Esophagus muscularis mucosa (tissue), 4 donors: ENCODE measurements around the gene ECEL1. TPM values are rescaled to one million over a fixed set of nuclear protein-coding genes. Genes with fewer than 3 reads are reported as not detected.
A peak's percentile ranks its signal among the peaks of the same experiment; 100 is the strongest.

Experiments used
- DNase-seq: peaks from one replicate; pipeline ENCODE4 v3.0.0-alpha.2; 2017; ENCODE audit errors: extremely low spot score
- H3K27ac ChIP-seq, 4 donors: fragments of 200-600 bp; sonication (generic); replicated peaks in 1 of 4; 1 replicate in 3 of 4; 2 replicates in 1 of 4; pipeline ENCODE4 v1.5.1; 2016 to 2019; ENCODE audit warnings: mild to moderate bottlenecking in 1 of 4
- H3K27me3 ChIP-seq, 4 donors: fragments of 200-600 bp; sonication (generic); one replicate each; pipeline versions ENCODE4 v1.5.1 to v1.6.0; 2016 to 2019
- H3K36me3 ChIP-seq, 4 donors: fragments of 200-600 bp; sonication (generic); one replicate each; pipeline ENCODE4 v1.5.1; 2016 to 2019
- H3K4me1 ChIP-seq, 4 donors: fragments of 200-600 bp; sonication (generic); one replicate each; pipeline ENCODE4 v1.5.1; 2016 to 2019
- H3K4me3 ChIP-seq, 4 donors: fragments of 200-600 bp; sonication (generic); 1 replicate in 2 of 4; 2 replicates in 2 of 4; pipeline ENCODE4 v1.5.1; 2016 to 2019; ENCODE audit warnings: mild to moderate bottlenecking in 4 of 4, moderate library complexity in 1 of 4
- H3K9me3 ChIP-seq, 4 donors: fragments of 200-600 bp; sonication (generic); 1 replicate in 3 of 4; 2 replicates in 1 of 4; pipeline ENCODE4 v1.5.1; 2016 to 2019
- EP300 ChIP-seq: sonication (generic); formaldehyde crosslinking; IDR thresholded peaks from one replicate; pipeline ENCODE4 v1.6.1; 2017; ENCODE audit warnings: antibody characterized with exemption
- POLR2A ChIP-seq: fragments of 450-650 bp; IDR thresholded peaks from one replicate; pipeline ENCODE4 v1.6.1; 2017; ENCODE audit warnings: antibody characterized with exemption, moderate library complexity, mild to moderate bottlenecking, low read depth
- POLR2AphosphoS5 ChIP-seq, 2 donors: sonication (generic); formaldehyde crosslinking; IDR thresholded peaks; one replicate each; pipeline ENCODE4 v1.6.1; 2017; ENCODE audit warnings: antibody characterized with exemption in 2 of 2
- whole genome bisulfite sequencing: methylation state at CpG from one replicate; pipeline ENCODE4 v1.1.5; 2018; 5-methylcytosine and 5-hydroxymethylcytosine counted together
- intact Hi-C: fragments of 100-400 bp; cut with DNase I; formaldehyde crosslinking; loops from one replicate; pipeline ENCODE4 v1.15.1; 2023
- total RNA-seq, 4 donors: library from RNA; depleted of rRNA; stranded (reverse); fragments of >200 nt; gene quantifications; one replicate each; pipeline versions ENCODE4 v1.1.0 to v1.2.1, GENCODE V29; 2016
- TF ChIP-seq, protein P1 (sequence below), 3 experiments: fragments of 200-600 bp in 2 of 3; fragments of 450-650 bp in 1 of 3; sonication (generic) in 2 of 3; IDR thresholded peaks; one replicate each; pipeline ENCODE4 v1.5.1; 2017 to 2019; ENCODE audit warnings: antibody characterized with exemption in 3 of 3, mild to moderate bottlenecking in 2 of 3, moderate library complexity in 1 of 3

Gene ECEL1
- total RNA-seq, 4 donors from 2014 or later = 0.66 to 1.6 (median 1.4) TPM; not detected in 1

DNA sequence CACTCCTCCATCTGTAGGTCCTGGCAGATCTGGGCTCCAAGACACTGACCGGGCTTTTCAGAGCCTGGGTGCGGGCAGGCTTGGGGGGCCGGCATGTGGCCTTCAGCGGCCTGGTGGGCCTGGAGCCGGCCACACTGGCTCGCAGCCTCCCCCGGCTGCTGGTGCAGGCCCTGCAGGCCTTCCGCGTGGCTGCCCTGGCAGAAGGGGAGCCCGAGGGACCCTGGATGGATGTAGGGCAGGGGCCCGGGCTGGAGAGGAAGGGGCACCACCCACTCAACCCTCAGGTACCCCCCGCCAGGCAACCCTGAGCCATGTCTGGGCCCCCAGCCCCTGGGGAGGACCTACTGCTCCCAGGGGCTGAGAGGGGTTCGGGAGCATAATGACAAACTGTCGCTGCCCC, 37.6 kb upstream of the ECEL1 start:
- TF ChIP-seq POLR2A (no peak), EP300 (no peak), POLR2AphosphoS5 (IDR thresholded peaks at IDR 0.05) (no peak)
- TF ChIP-seq, protein P1, sequence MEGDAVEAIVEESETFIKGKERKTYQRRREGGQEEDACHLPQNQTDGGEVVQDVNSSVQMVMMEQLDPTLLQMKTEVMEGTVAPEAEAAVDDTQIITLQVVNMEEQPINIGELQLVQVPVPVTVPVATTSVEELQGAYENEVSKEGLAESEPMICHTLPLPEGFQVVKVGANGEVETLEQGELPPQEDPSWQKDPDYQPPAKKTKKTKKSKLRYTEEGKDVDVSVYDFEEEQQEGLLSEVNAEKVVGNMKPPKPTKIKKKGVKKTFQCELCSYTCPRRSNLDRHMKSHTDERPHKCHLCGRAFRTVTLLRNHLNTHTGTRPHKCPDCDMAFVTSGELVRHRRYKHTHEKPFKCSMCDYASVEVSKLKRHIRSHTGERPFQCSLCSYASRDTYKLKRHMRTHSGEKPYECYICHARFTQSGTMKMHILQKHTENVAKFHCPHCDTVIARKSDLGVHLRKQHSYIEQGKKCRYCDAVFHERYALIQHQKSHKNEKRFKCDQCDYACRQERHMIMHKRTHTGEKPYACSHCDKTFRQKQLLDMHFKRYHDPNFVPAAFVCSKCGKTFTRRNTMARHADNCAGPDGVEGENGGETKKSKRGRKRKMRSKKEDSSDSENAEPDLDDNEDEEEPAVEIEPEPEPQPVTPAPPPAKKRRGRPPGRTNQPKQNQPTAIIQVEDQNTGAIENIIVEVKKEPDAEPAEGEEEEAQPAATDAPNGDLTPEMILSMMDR (IDR thresholded peaks at IDR 0.05) = no peak
- intact Hi-C loops = loop anchor here (10.0 kb wide), 1 partner anchor 620 kb away; no protein-coding TSS in a partner anchor
- no peaks in the 10 kb centered on the region for H3K36me3 ChIP-seq
- H3K9me3 ChIP-seq = no peaks in the 10 kb centered on the region
- 60% methylated on average over 1 of the region's 14 CpGs for WGBS
- H3K27me3 ChIP-seq = peaks cover 6 to 70% (median 44%) of the 10 kb centered on the region in 4 donors
- no peak for DNase-seq
- H3K27ac ChIP-seq = no peak overlapping the region
- peaks cover 31 to 43% (median 38%) of the 10 kb centered on the region in 4 donors for H3K4me1 ChIP-seq
- no peak overlapping the region for H3K4me3 ChIP-seq

DNA sequence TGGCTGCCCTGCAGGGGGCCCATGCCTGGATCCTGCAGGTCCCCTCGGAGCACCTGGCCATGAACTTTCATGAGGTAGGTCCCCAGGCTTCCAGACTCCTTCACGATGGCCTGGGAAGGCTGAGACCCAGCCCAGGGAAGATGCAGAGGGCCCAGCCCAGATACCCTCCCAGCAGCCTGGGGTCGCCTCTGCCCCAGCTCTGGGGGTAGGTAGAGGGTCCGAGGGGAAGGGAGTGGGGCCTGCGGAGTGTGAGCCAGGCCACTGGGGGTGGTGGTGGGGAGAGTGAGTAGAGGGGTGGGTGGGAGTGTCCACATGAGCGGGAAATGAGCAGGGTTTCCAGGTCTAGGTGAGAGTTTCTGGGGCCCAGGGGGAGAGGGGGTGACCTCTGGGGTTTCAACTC, 37.1 kb upstream of the ECEL1 start:
- no peak overlapping the region for H3K27ac ChIP-seq
- no peak for DNase-seq
- intact Hi-C loops = loop anchor here (10.0 kb wide), 1 partner anchor 620 kb away; no protein-coding TSS in a partner anchor
- no peak for TF ChIP-seq EP300
- no peak for TF ChIP-seq POLR2AphosphoS5 (IDR thresholded peaks at IDR 0.05)
- TF ChIP-seq, protein P1 (IDR thresholded peaks at IDR 0.05) = no peak
- TF ChIP-seq POLR2A = no peak
- H3K27me3 ChIP-seq = peaks cover 6 to 74% (median 44%) of the 10 kb centered on the region in 4 donors
- no peak overlapping the region for H3K4me3 ChIP-seq
- H3K9me3 ChIP-seq = no peaks in the 10 kb centered on the region
- peaks cover 31 to 43% (median 38%) of the 10 kb centered on the region in 4 donors for H3K4me1 ChIP-seq
- H3K36me3 ChIP-seq = no peaks in the 10 kb centered on the region
- WGBS = 55% methylated on average over 6 of the region's 6 CpGs

DNA sequence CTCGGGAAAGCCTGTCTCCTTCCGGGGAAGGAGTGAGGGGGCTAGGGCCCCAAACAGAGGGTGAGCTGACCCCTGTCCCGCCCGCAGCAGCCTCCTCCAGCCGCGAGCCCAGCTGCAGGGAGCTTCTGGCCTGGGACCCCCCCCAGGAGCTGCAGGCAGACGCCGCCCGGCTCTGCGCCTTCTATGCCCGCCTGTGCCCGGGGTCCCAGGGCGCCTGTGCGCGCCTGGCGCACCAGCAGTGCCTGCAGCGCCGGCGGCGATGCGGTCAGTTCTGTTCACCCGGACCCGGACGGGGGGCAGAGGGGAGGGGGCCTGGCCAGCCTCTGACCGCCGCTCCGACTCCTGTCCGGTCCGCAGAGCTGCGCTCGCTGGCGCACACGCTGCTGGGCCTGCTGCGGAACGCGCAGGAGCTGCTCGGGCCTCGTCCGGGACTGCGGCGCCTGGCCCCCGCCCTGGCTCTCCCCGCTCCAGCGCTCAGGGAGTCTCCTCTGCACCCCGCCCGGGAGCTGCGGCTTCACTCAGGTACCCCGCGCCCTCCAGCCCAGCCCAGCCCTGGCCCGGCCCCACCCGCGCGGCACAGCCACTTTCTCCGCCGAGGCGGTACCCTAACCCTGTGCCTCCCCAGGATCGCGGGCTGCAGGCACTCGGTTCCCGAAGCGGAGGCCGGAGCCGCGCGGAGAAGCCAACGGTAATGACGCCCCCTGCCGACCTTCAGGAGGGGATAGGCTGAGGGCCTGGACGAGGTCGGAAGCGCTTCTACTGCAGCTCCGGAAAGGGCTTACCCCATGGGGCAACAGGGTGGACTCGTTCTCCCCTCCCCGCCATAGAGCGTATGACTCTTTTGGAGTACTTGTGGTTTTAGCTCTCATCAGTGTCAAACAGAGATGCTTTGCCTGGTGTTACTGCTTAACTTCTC, 36.3 kb upstream of the ECEL1 start:
- DNase-seq = no peak
- intact Hi-C loops = loop anchor here (2.0 to 10.0 kb wide), 2 partner anchors 83 to 619 kb away; no protein-coding TSS in a partner anchor
- no peak for TF ChIP-seq POLR2A
- no peak for TF ChIP-seq POLR2AphosphoS5 (IDR thresholded peaks at IDR 0.05)
- TF ChIP-seq EP300 = no peak
- Histone ChIP-seq H3K27me3 (peaks cover 6 to 82% (median 44%) of the 10 kb centered on the region in 4 donors), H3K4me3 (peak overlapping the region; percentile 25 to 43 (median 36)), H3K36me3 (no peaks in the 10 kb centered on the region), H3K27ac (no peak overlapping the region), H3K9me3 (no peaks in the 10 kb centered on the region), H3K4me1 (peaks cover 31 to 43% (median 38%) of the 10 kb centered on the region in 4 donors)
- 2% methylated on average over 12 of the region's 75 CpGs for WGBS

DNA sequence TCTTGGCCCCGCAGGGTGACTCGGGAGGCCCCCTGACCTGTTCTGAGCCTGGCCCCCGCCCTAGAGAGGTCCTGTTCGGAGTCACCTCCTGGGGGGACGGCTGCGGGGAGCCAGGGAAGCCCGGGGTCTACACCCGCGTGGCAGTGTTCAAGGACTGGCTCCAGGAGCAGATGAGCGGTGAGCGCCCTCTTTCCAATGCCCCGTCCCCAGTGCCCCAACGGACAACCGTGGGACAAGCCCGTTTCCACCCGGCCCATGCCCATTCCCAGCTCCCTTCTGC, 35.7 kb upstream of the ECEL1 start:
- TF ChIP-seq POLR2AphosphoS5 (IDR thresholded peaks at IDR 0.05) (no peak), POLR2A (no peak), EP300 (no peak)
- TF ChIP-seq, protein P1 (IDR thresholded peaks at IDR 0.05) = no peak
- no peak overlapping the region for H3K27ac ChIP-seq
- no peak for DNase-seq
- WGBS = 40% methylated on average over 1 of the region's 16 CpGs
- intact Hi-C loops = loop anchor here (2.0 to 10.0 kb wide), 2 partner anchors 83 to 619 kb away; no protein-coding TSS in a partner anchor
- H3K4me3 ChIP-seq = peak overlapping the region in 2 of 4 donors; percentile 31 to 41
- no peaks in the 10 kb centered on the region for H3K9me3 ChIP-seq
- H3K36me3 ChIP-seq = no peaks in the 10 kb centered on the region
- H3K27me3 ChIP-seq = peaks cover 6 to 88% (median 44%) of the 10 kb centered on the region in 4 donors
- H3K4me1 ChIP-seq = peaks cover 31 to 43% (median 38%) of the 10 kb centered on the region in 4 donors
